Thyroid gland (tissue), 4 donors: ENCODE results near the gene PTPRT.

ENCODE experiments used
- POLR2A ChIP-seq, 2 donors: fragments of 450-650 bp; IDR thresholded peaks; one replicate each; pipeline ENCODE4 v1.6.1; 2017; ENCODE audit warnings: antibody characterized with exemption in 2 of 2, mild to moderate bottlenecking in 2 of 2, moderate library complexity in 1 of 2
- TF ChIP-seq, protein P1 (sequence below), 6 experiments: fragments of 200-600 bp in 3 of 6; fragments of 450-650 bp in 3 of 6; sonication (generic) in 3 of 6; IDR thresholded peaks; one replicate each; pipeline ENCODE4 v1.5.1; 2016 to 2019; ENCODE audit warnings: antibody characterized with exemption in 6 of 6, mild to moderate bottlenecking in 2 of 6, inconsistent platforms in 1 of 6, moderate library complexity in 1 of 6

DNA sequence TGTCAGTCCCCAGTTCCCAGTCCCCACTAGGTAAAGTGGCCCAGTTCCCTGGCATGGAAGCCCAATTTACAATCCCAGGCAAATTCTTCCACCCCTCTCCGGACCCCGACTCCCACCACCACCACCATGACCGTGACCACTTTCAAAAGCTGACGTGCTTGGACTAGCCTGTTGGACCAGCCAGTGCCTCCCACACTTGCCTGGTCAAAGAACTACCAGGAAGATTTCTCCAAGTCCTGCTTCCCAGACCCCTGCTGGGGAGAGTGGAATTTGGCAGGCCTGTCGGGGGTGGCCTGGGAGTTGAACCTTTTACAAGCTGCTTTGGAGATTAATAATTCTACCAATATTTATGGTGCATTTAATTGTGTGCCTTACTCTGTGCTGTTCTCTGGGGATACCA is 1.4 kb upstream of the PTPRT start:
- TF ChIP-seq, protein P1, sequence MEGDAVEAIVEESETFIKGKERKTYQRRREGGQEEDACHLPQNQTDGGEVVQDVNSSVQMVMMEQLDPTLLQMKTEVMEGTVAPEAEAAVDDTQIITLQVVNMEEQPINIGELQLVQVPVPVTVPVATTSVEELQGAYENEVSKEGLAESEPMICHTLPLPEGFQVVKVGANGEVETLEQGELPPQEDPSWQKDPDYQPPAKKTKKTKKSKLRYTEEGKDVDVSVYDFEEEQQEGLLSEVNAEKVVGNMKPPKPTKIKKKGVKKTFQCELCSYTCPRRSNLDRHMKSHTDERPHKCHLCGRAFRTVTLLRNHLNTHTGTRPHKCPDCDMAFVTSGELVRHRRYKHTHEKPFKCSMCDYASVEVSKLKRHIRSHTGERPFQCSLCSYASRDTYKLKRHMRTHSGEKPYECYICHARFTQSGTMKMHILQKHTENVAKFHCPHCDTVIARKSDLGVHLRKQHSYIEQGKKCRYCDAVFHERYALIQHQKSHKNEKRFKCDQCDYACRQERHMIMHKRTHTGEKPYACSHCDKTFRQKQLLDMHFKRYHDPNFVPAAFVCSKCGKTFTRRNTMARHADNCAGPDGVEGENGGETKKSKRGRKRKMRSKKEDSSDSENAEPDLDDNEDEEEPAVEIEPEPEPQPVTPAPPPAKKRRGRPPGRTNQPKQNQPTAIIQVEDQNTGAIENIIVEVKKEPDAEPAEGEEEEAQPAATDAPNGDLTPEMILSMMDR (IDR thresholded peaks at IDR 0.05), result no peak
- TF ChIP-seq POLR2A (IDR thresholded peaks at IDR 0.05), result no peak
